ENCODE data around the gene CTBS. TPM values are rescaled to one million over a fixed set of nuclear protein-coding genes. Genes with fewer than 3 reads are reported as not detected.
"Not testable (repeated sequence)": the region's sequence is repeated elsewhere in the genome, so short reads cannot be mapped to it uniquely, and the experiment has no call there.

CTBS gene
- total RNA-seq, 1 experiment from 2014 or later = 7.5 TPM

- DNase-seq (ENCODE audit: low read depth) = no peak
Measured at GRCh38 chr1:84584126-84584525, 9.9 kb upstream of the CTBS start.

GRCh38 chr1:84583648-84584047 lies 9.4 kb upstream of the CTBS start:
- no peak for DNase-seq (ENCODE audit: low read depth)

GRCh38 chr1:84582802-84583587 lies 8.8 kb upstream of the CTBS start:
- DNase-seq (ENCODE audit: low read depth) = peak; percentile 82

DNA sequence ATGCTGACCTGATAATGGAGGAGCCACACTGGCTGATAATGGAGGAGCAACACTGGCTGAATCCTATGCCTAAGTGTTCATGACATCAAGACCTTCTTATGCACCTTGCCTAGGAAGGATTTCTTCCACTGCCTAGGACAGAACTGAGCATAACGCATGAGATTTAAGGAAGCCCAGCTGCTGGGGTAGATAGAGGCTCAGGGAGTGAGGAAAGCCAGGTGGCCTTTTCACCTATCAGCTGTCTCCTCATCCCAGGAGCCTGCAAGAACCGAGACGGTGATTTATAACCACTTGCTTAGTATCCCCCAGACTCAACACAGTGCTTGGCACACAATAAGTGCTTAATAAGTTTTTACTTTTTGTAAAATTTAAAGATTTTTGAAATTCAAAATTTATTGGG lies 7.4 kb upstream of the CTBS start:
- DNase-seq (ENCODE audit: low read depth) = no peak

DNA sequence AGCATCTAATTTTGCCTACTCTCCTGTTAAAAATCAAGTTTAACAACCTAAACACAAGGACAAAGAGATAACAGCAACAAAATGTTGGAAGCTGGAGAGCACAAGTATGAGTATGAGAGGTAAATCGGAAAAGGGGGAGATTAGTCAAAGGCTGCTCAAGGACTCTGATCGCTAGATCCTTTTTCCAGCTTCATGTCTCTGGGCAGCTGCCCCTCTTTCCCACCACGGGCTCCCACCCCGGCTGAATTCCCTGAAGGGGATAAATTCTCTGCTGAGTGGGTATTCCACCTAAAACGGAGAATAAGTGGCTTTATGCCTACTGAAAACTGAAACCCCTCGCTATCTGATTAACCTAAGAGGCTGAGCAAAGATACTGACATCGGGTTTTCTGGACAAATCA lies 696 bp upstream of the CTBS start:
- DNase-seq (ENCODE audit: low read depth) = no peak

GRCh38 chr1:84573481-84573966 lies 716 bp downstream of the CTBS start:
- DNase-seq (ENCODE audit: low read depth) = no peak

GRCh38 chr1:84571150-84571535 lies 3.1 kb downstream of the CTBS start:
- peak; percentile 15 for DNase-seq (ENCODE audit: low read depth)

GRCh38 chr1:84570436-84571149 lies 3.6 kb downstream of the CTBS start:
- no peak for DNase-seq (ENCODE audit: low read depth)

DNA sequence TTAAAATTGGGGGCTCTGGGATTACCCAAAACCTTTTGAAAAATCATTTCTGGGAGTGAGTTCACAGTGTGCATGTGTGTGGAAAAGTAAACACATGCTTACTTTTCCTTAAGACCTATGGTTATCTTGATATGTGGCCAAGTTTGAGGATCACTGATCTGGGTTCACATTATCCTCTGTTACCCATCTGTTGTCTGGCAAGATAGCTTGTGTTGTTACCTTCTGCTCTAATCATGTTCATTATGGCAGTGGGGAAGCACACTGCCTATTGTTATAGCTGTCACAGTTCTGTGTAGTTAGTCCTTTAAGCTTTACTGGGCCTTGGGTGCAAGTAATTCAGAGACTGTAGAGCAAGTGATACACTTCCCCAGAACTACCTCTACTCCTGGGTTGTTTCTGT lies 5.0 kb downstream of the CTBS start:
- DNase-seq (ENCODE audit: low read depth) = no peak

DNA sequence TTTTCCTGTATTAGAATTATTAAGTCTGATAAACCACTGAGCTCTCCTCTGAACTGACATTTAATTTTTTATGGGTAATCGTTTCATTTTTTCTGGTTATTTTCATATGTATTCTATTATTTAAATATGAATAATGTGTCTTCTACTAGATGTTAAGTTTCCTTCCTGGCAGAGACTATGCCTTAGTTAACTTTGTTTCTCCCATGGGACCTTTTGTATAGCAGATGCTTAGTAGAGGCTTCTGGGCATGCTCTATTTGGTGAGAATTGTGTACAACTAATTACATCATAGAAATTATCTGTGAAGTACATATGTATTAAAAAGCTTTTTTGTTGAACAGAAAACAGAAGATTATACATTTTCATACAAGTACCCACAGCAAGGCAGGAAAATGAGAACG lies 23.4 kb downstream of the CTBS start:
- no peak for DNase-seq (ENCODE audit: low read depth)

DNA sequence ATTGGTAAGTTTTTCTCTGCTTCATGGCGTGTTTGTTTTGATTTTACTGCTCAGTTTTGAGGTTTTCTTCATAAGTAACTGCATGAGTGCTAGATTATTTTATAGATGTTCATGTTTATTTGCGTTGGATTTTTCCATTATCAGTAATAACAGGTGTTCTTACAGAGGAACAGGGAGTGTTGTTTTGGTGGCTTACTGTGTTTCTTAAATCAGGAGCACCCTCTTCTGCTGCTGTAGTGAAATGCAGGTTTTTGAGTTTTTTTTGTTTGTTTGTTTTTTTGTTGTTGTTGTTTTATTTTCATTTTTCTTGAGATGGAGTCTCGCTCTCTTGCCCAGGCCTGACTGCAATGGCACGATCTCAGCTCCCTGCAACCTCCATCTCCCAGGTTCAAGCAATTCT lies 32.6 kb downstream of the CTBS start:
- DNase-seq (ENCODE audit: low read depth) = no peak

- DNase-seq (ENCODE audit: low read depth) = no peak
Measured at GRCh38 chr1:84540759-84541158, 33.5 kb downstream of the CTBS start.

GRCh38 chr1:84539972-84540371 lies 34.3 kb downstream of the CTBS start:
- DNase-seq (ENCODE audit: low read depth) = peak; percentile 43

DNA sequence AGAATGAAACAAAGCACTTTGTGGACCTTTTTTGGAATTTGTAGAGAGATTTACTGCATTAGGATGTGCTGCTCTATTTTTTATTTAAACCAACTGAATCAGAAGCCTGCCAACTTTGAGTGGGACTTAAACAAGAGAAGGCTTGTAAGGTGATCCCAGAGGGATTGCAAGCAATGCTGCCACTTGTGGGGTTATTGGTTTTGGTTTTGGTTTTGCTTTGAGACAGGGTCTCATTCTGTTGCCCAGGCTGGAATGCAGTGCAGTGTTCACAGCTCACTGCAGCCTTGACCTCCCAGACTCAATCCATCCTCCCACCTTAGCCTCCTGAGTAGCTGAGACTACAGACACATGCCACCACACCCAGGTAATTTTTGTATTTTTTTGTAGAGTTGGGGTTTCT lies 35.6 kb downstream of the CTBS start:
- peak; percentile 10 for DNase-seq (ENCODE audit: low read depth)

DNA sequence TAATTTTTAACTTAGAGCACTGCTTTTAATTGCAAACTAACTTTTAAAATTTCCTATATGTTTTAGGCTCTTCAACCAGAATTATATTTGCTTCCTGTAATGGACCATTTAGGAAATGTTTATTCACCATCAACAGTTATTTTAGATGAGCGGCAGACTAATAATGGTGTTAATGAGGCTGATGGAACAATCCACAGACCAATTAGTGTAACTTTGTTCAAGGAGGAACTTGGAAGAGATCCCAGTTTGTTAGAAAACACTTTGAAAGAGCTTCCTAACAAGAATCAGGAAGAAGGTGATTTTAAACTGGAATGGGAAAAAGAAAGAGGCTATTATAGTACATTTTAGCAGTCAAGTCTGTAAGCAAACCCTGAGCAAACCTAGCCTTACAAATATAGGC lies 48.5 kb downstream of the CTBS start:
- no peak for DNase-seq (ENCODE audit: low read depth)

DNA sequence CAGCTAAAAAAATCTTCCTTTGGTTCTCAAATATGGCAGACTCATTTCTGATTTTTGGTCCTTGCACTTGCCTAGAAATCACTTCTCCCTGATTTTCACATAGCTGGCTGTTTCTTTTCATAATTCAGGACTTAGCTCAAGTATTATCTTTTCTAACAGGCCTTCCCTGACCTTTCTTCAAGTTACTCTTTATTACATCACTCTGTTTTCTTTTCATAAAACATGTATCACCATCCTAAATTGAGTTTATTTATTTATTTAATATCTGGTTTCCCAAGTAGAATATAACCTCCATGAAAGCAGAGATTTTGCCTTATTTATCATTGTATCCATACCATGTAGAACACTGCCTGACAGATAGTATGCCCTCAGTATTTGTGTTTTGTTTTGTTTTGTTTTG lies 49.6 kb downstream of the CTBS start:
- DNase-seq (ENCODE audit: low read depth) = no peak

DNA sequence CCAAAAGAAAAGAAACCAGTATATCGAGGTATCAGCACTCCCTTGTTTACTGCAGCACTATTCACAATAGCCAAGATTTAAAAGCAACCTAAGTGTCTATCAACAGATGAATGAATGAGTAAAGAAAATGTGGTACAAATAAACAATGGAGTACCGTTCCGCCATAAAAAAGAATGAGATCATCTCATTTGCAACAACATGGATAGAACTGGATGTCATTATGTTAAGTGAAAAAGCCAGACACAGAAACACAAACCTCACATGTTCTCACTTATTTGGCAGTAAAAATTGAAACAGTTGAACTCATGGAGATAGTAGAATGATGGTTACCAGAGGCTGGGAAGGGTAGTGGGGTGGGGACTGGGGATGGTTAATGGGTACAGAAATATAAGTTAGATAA lies 63.6 kb downstream of the CTBS start:
- no peak for DNase-seq (ENCODE audit: low read depth)

GRCh38 chr1:84510165-84510564 lies 64.1 kb downstream of the CTBS start:
- DNase-seq (ENCODE audit: low read depth) = no peak

- DNase-seq (ENCODE audit: low read depth) = no peak
Measured at GRCh38 chr1:84509029-84509428, 65.2 kb downstream of the CTBS start.

- DNase-seq (ENCODE audit: low read depth) = no peak
Measured at GRCh38 chr1:84508510-84508909, 65.7 kb downstream of the CTBS start.

DNA sequence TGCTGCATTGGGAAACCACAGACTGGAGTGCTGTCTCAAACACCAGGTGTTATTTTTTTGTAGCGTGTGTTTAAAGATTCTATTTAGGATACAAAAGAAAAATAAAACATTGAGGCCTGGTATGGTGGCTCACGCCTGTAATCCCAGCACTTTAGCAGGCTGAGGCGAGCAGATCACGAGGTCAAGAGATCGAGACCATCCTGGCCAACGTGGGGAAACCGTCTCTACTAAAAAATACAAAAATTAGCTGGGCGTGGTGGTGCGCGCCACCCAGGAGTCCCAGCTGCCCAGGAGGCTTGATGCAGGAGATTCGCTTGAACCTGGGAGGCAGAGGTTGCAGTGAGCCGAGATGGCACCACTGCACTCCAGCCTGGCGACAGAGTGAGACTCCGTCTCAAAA lies 66.4 kb downstream of the CTBS start:
- not testable (repeated sequence) for DNase-seq (ENCODE audit: low read depth)

DNA sequence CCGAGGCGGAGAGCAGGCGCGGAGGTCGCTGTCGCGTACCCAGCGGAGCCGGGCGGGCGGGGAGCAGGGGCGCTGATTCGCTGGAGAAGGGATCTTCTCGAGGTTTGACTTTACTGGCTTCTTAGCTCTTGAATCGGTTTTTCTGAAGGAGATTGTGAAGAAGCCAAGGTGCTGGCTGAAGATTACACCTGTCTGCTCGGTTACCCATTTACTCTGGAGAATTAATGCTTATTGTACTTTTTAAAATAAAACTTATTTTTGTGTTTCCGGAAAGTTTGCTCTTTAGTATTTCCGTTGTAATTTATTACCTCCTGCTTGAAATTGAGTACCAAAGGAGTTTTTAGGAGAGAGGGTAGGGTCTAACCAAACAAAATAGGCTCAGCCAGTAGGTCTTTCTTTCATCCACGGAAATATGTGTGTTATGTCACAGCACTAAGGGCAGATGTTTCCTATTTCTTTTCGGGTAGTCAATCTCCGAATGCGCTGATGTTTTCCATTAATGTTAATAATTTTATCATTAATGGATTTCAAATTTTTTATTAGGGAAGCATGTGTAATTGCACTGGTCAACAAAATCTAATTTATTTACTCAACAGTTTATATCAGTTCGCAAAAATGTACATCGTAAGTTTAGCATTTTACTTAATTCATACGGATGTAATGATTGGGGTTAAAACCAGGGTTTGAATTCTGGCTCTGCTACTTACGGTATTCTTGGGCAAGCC lies 67.3 kb downstream of the CTBS start:
- DNase-seq (ENCODE audit: low read depth) = no peak
